Subcutaneous abdominal adipose tissue (tissue), 5 donors: ENCODE results near the gene SMARCC2.
"Not testable (repeated sequence)": the region's sequence is repeated elsewhere in the genome, so short reads cannot be mapped to it uniquely, and the experiment has no call there.

ENCODE experiments used
- H3K27ac ChIP-seq: one replicate; pipeline ENCODE4 v1.7.0; 2013; ENCODE audit warnings: low read depth, mild to moderate bottlenecking, inconsistent platforms, low read length, moderate library complexity
- H3K27me3 ChIP-seq, 5 donors: one replicate each; pipeline ENCODE4 v1.7.0; 2013; ENCODE audit warnings: low read length in 5 of 5, inconsistent platforms in 1 of 5; ENCODE audit not compliant: control insufficient read depth in 5 of 5, insufficient read depth in 4 of 5
- H3K36me3 ChIP-seq, 5 donors: one replicate each; pipeline ENCODE4 v1.7.0; 2013; ENCODE audit warnings: low read length in 5 of 5; ENCODE audit not compliant: control insufficient read depth in 5 of 5, insufficient read depth in 5 of 5
- H3K4me1 ChIP-seq, 5 donors: one replicate each; pipeline ENCODE4 v1.7.0; 2013; ENCODE audit warnings: low read length in 5 of 5, mild to moderate bottlenecking in 3 of 5, moderate library complexity in 1 of 5; ENCODE audit not compliant: control insufficient read depth in 5 of 5, insufficient read depth in 5 of 5
- H3K4me3 ChIP-seq, 5 donors: one replicate each; pipeline ENCODE4 v1.7.0; 2013; ENCODE audit warnings: low read length in 5 of 5, low read depth in 1 of 5
- H3K9ac ChIP-seq, 5 donors: one replicate each; pipeline ENCODE4 v1.7.0; 2013; ENCODE audit warnings: low read length in 5 of 5, mild to moderate bottlenecking in 4 of 5, moderate library complexity in 3 of 5
- H3K9me3 ChIP-seq, 5 donors: one replicate each; pipeline ENCODE4 v1.7.0; 2013; ENCODE audit warnings: low read length in 5 of 5; ENCODE audit not compliant: control insufficient read depth in 5 of 5
- donor health status: healthy.
- donor health status: healthy.
- donor health status: healthy.
- donor health status: healthy.
- donor health status: healthy.

The SMARCC2 gene

DNA sequence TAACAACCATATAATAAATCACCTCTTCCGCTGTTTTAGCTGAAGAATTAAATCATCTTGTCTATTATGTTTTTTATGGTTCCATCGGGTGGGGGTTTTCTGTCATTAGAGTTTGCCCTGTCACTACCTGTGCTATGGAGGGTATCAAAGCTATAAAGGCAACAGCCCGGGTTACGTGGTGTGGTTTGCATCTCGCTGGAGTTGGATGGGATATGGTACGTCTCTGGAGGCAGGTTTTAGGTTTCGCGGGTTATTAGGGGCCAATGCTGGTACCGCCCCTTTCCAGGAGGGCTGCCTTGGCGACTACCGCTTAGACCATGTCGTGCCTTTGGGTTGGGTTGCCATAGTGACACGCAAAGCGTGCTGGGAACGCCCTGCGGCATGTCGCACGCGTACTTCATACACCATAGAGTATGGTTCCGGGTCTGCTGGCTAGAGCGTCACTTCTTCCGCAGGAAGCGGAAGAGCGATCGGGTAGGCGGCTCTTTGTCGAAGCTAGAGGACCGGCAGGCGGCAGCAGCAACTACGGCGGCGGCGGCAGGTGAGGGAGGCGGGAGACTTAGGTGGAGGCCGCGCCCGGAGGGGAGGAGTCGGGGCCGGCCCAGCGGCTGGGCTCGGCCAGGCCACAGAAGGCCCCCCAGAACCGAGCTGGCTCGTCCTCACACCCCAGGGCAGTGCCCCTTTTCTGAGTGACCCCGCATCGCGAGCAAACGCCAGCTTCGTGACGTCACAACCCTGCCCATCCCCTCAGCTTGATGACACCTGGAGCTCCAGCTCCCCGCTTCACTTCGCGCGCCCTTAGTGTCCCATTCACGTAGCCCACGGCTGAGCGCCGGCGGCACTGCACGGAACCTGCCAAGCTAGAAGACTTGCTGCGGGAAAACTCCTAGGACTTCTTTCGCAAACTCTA lies 71.2 kb downstream of the SMARCC2 start, which contains the start of gene ZC3H10:
ZC3H10 (plus strand) TSS at position 489 of the 910 bp plus-strand sequence. CDS start 2,297 bp downstream, outside the sequence.
- Histone ChIP-seq H3K27me3 (no peaks in the 10 kb centered on the region), H3K27ac (peak within 1 kb of the TSS; percentile 88), H3K9me3 (no peaks in the 10 kb centered on the region), H3K36me3 (peaks cover 10 to 39% (median 23%) of the 10 kb centered on the region in 5 donors), H3K4me3 (peak within 1 kb of the TSS; percentile 79 to 100 (median 91)), H3K4me1 (peaks cover 16 to 48% (median 36%) of the 10 kb centered on the region in 5 donors), H3K9ac (peak within 1 kb of the TSS; percentile 84 to 95 (median 88))

DNA sequence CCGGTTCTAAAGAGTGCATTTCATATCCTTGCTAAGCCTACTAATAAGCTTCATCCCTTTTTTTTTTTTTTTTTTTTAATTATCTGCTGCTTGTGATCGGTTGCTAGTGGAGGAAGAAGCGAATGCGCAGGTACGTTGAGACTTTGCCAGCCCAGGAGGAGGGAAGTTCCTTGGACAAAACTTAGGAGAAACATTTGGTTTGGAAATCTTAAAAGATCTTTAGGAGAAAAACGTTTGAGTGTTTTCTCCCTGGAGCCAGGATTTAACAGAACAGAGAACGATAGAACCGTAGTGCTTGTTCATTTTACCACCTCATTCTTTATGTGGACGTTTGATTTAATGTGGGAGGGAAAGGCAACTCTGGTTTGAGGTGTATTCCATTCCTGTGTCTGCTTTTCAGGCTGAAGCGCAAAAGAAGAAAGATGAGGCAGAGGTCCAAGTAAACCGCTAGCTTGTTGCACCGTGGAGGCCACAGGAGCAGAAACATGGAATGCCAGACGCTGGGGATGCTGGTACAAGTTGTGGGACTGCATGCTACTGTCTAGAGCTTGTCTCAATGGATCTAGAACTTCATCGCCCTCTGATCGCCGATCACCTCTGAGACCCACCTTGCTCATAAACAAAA lies 72.1 kb downstream of the SMARCC2 start:
- not testable (repeated sequence) for H3K27me3 ChIP-seq, H3K9me3 ChIP-seq
- H3K27ac ChIP-seq: peak overlapping the region; percentile 88
- H3K9ac ChIP-seq: peak overlapping the region; percentile 84 to 95 (median 88)
- peaks cover 10 to 44% (median 29%) of the 10 kb centered on the region in 5 donors for H3K36me3 ChIP-seq
- peak overlapping the region; percentile 77 to 100 (median 91) for H3K4me3 ChIP-seq
- peaks cover 13 to 39% (median 36%) of the 10 kb centered on the region in 5 donors for H3K4me1 ChIP-seq

DNA sequence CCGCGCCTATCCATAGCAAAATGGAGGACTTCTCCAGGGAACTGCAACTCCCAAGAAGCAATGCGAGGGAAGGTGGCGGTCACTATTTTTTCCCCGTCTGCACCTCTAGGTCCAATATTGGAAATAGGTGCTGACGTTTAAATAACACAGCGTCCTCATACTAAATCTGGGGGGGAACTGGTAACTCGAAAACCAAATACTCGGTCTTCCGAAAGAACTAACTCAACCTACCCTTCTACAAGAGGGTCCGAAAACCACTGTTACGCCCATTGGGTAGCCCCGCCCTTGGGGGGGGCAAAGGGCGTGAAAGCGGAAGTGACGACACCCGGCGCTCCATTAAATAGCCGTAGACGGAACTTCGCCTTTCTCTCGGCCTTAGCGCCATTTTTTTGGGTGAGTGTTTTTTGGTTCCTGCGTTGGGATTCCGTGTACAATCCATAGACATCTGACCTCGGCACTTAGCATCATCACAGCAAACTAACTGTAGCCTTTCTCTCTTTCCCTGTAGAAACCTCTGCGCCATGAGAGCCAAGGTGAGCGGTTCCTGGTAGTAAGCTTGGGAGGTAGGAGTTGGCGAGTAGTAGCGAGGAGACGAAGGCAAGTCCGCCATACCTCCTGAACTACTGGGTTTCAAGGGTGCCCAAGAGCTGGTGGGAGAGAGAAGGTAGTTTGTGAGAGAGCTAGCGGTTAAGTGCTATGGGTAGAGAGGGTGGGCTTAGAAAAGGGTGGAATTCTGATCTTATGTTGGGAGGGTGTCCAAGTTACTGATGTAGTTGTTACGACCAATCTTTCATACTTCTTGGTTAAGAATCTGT lies 72.8 kb downstream of the SMARCC2 start, which contains the start of gene RPL41:
RPL41 (plus strand) TSS at position 367 of the 815 bp plus-strand sequence.
- no peaks in the 10 kb centered on the region for H3K9me3 ChIP-seq
- H3K27me3 ChIP-seq: no peaks in the 10 kb centered on the region
- H3K27ac ChIP-seq: peak within 1 kb of the TSS; percentile 88
- peaks cover 10 to 43% (median 29%) of the 10 kb centered on the region in 5 donors for H3K36me3 ChIP-seq
- peak within 1 kb of the TSS; percentile 77 to 100 (median 91) for H3K4me3 ChIP-seq
- H3K4me1 ChIP-seq: peaks cover 13 to 39% (median 36%) of the 10 kb centered on the region in 5 donors
- H3K9ac ChIP-seq: peak within 1 kb of the TSS; percentile 81 to 95 (median 88)

DNA sequence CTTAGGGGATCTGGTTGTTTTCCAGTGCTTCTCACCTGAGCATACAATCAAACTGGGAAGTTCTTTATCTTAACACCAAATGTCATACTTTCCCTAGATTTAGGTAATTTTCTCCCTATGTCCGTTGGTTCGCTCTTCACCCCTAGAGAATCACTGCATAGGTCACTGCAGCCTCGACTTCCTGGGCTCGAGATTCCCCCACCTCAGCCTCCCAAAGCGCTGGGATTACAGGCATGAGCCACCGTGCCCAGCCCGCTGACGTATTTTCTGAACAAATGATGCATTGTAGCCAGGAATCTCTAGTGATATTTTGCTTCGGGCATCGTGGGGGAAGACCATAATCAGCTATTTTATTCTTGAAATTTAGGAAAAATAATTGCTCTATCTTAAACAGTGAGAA lies 74.0 kb downstream of the SMARCC2 start:
- H3K27ac ChIP-seq: peak overlapping the region; percentile 88
- peaks cover 21 to 42% (median 29%) of the 10 kb centered on the region in 5 donors for H3K36me3 ChIP-seq
- peaks cover 13 to 39% (median 36%) of the 10 kb centered on the region in 5 donors for H3K4me1 ChIP-seq
- peak overlapping the region; percentile 77 to 100 (median 91) for H3K4me3 ChIP-seq
- H3K9me3 ChIP-seq: no peaks in the 10 kb centered on the region
- H3K27me3 ChIP-seq: no peaks in the 10 kb centered on the region
- H3K9ac ChIP-seq: peak overlapping the region in 3 of 5 donors; percentile 81 to 95 (median 88)

DNA sequence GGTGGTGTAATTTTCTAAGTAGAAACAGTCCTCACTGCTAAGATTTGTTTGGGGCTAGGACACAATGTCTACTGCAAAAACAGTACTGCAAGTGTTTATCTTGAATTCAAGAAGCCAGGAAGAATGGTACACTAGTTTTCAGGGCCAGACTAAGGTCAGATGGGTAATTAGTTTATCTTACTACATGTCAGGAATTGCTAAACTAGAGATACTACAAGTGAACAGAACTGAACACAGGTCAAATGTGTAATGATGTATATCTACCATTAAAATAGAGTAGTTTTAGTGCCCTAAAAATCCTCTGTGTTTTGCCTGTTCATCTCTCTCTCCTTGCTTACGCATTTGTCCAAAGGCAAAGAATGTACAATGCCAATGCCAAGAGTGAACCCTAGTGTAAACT lies 75.2 kb downstream of the SMARCC2 start:
- H3K27ac ChIP-seq: no peak overlapping the region
- peaks cover 24 to 51% (median 40%) of the 10 kb centered on the region in 5 donors for H3K36me3 ChIP-seq

More for the DNA sequence above, 75.2 kb downstream of the SMARCC2 start:
- Histone ChIP-seq H3K4me1 (peaks cover 9 to 27% (median 23%) of the 10 kb centered on the region in 5 donors), H3K4me3 (no peak overlapping the region), H3K9ac (no peak overlapping the region), H3K27me3 (no peaks in the 10 kb centered on the region), H3K9me3 (no peaks in the 10 kb centered on the region)
